Measurements from ENCODE around the gene MPZL3. TPM values are rescaled to one million over a fixed set of nuclear protein-coding genes. Genes with fewer than 3 reads are reported as not detected.

The MPZL3 gene
- total and polyA plus RNA-seq, 9 donors: 0.25 to 7.0 (median 1.0) TPM

DNA sequence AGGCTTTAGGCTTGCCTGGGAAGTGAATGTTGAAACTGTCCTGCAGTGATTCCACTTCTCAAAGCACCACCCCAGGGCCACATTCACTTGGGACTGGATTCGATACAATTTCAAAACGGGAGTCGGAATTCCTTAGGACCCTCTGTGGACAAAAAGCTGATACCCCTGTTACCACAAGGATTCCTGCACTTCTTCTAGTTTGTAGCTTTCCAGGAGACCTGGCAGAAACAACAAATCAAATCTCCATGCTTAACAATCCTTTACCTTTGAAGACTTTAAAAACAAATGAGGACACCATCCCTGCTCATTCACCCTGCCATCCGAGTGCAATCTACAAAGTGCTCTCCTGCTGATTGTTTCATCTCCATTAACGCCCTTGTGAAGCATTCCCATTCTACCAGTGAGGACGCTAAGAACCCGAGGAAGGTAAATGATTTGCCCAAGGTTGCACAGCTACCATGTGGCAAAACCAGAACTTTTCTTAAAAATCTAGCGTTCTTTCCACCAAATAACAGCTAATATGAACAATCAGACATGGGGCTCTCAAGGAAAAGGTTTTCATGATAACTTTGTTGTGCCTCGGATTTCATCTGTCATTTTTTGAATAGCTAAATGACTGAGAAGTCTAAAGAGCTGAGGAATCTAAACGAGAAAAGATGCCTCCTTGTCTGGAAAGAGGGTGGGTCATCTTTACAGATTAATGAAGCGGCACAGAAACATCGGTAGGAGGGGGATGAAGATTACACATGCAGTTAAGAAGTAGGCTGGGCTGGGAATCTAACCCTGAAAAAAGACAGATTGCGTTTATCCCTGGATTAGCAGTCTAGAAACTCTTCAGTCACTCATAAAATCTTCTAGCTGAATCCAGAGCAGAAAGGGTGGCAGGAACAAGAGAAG, 12.7 kb upstream of the MPZL3 start:
- H3K27ac ChIP-seq: no peak overlapping the region
- no peaks in the 10 kb centered on the region for H3K4me1 ChIP-seq (ENCODE audit: insufficient read depth)
- H3K27me3 ChIP-seq: no peaks in the 10 kb centered on the region
- DNase-seq: no peak
- no peak overlapping the region for H3K4me3 ChIP-seq
- intact Hi-C loops (cut with DNase I): loop anchor here in 1 of 4 donors (5.0 kb wide), 1 partner anchor 202 kb away; no protein-coding TSS in a partner anchor
- 38 to 50% (median 40%) methylated on average over 13 of the region's 13 CpGs for WGBS, 3 donors
- no peaks in the 10 kb centered on the region for H3K9me3 ChIP-seq
- H3K36me3 ChIP-seq: no peaks in the 10 kb centered on the region
- TF ChIP-seq, protein P1, sequence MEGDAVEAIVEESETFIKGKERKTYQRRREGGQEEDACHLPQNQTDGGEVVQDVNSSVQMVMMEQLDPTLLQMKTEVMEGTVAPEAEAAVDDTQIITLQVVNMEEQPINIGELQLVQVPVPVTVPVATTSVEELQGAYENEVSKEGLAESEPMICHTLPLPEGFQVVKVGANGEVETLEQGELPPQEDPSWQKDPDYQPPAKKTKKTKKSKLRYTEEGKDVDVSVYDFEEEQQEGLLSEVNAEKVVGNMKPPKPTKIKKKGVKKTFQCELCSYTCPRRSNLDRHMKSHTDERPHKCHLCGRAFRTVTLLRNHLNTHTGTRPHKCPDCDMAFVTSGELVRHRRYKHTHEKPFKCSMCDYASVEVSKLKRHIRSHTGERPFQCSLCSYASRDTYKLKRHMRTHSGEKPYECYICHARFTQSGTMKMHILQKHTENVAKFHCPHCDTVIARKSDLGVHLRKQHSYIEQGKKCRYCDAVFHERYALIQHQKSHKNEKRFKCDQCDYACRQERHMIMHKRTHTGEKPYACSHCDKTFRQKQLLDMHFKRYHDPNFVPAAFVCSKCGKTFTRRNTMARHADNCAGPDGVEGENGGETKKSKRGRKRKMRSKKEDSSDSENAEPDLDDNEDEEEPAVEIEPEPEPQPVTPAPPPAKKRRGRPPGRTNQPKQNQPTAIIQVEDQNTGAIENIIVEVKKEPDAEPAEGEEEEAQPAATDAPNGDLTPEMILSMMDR (IDR thresholded peaks at IDR 0.05): no peak
- TF ChIP-seq EP300 (IDR thresholded peaks at IDR 0.05) (no peak), POLR2A (IDR thresholded peaks at IDR 0.05) (no peak)

DNA sequence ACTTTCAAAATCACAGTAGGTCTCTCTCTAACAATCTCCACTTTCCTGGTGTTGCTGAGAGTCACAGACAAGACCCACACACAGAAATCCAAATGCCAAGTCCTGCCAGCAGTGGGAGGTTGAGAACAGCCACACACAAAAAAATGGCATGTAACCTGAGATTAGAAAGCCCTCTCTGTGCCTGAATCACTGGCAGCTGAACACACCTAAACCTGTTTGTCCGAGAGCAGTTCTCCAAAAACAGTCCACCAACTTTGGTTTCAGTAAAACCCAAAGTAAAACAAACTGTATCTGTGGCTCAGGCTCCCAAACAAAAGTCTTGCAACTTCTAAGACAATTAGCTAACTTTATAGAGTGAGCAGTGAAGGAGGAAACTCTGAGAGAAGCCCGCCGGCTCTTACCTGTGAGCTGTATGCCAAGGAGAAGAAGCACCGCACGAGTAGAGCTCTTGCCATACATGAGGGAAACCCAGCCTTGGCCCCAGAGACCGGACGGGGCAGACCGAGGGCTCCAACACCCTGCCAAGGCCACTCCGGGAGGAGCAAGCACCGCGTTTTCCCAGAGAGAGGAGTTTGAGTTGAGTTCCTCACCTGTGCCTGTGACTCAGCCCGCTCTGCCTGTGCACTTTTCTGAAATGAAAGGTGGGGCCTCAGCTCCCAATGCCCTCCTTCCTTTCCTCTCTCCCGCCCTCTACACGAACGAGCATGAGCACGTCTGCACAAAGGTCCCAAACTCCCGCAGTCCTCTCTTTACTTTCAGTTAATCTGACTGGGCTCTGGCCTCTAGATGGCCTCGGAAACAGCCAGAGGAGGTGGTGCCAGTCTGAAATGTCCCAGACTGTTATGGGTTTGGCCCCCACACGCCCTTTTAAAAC, 11.8 kb upstream of the MPZL3 start, which contains the start of gene MPZL2:
TSS of gene MPZL2 (minus strand) at position 603 of the 874 bp plus-strand sequence. CDS start at position 459, 144 bp downstream.
- peak within 1 kb of the TSS; percentile 32 for H3K4me3 ChIP-seq
- H3K27me3 ChIP-seq: no peaks in the 10 kb centered on the region
- TF ChIP-seq POLR2A (IDR thresholded peaks at IDR 0.05): no peak
- no peaks in the 10 kb centered on the region for H3K36me3 ChIP-seq
- 6 to 9% (median 6%) methylated on average over 19 of the region's 19 CpGs for WGBS, 3 donors
- no peak within 1 kb of the TSS for H3K27ac ChIP-seq
- DNase-seq: no peak
- intact Hi-C loops (cut with DNase I): no loop called here
- H3K4me1 ChIP-seq (ENCODE audit: insufficient read depth): no peaks in the 10 kb centered on the region
- no peaks in the 10 kb centered on the region for H3K9me3 ChIP-seq

DNA sequence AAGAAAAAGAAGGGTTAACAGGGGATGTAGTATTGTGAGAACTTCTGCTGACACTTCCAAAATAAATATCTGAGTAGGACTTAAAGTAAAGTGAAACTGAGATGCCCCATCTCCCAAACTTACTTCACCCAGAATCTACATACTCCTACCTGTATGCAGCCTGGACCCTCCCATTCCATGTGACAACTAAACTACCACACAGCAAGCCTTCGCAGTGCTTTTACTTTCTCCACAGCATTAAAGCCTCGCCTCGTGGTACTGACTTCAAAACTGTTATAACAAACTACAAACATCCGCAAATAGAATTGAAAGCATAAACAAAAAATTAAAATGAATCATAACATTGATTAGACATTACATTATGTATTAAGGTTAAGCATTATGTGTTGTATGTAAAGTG, 10.9 kb upstream of the MPZL3 start:
- H3K9me3 ChIP-seq: no peaks in the 10 kb centered on the region
- WGBS, 3 donors: 52 to 70% (median 58%) methylated on average over 4 of the region's 4 CpGs
- H3K27ac ChIP-seq: no peak overlapping the region
- H3K4me1 ChIP-seq (ENCODE audit: insufficient read depth): no peaks in the 10 kb centered on the region
- no peaks in the 10 kb centered on the region for H3K27me3 ChIP-seq
- H3K36me3 ChIP-seq: no peaks in the 10 kb centered on the region
- intact Hi-C loops (cut with DNase I): no loop called here
- H3K4me3 ChIP-seq: peak overlapping the region; percentile 32
- no peak for DNase-seq
- TF ChIP-seq EP300 (IDR thresholded peaks at IDR 0.05) (no peak), POLR2A (IDR thresholded peaks at IDR 0.05) (no peak)
- TF ChIP-seq, protein P1 (IDR thresholded peaks at IDR 0.05): no peak

DNA sequence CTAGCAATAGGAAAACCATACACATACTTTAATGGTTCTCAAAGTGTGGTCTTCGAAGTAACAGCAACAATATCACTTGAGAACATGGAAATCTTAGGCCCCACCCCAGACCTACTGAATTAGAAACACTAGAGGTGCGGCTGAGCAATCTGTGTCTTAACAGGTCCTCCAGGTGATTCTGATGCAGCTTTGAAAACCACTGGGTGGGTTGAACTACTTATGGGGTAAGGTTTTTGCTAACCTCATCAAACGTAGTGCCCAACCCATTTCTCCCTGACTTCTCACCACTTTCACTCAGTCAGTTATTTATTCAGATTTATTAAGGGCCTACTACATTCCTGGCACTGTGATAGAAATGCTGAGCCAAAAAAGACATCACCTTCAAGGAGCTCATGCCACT, 8.2 kb upstream of the MPZL3 start:
- Histone ChIP-seq H3K27ac (no peak overlapping the region), H3K4me3 (no peak overlapping the region), H3K36me3 (no peaks in the 10 kb centered on the region), H3K4me1 (ENCODE audit: insufficient read depth) (no peaks in the 10 kb centered on the region), H3K9me3 (no peaks in the 10 kb centered on the region), H3K27me3 (no peaks in the 10 kb centered on the region)
- intact Hi-C loops (cut with DNase I): no loop called here
- no peak for TF ChIP-seq EP300 (IDR thresholded peaks at IDR 0.05)
- TF ChIP-seq, protein P1 (IDR thresholded peaks at IDR 0.05): no peak
- DNase-seq: no peak
- WGBS, 3 donors: 82 to 86% (median 82%) methylated on average over 3 of the region's 3 CpGs
